Measurements from ENCODE around the gene RFX5. TPM values are rescaled to one million over a fixed set of nuclear protein-coding genes. Genes with fewer than 3 reads are reported as not detected.

RFX5 gene
- total and polyA plus RNA-seq, 9 of the 15 experiments (the other 6 are each of a cell fraction or from before 2014, with no cell fraction given): 3.8 to 48.2 (median 32.2) TPM

GRCh38 chr1:151370211-151370911 lies 23.3 kb upstream of the RFX5 start (continued):
- TF ChIP-seq REST (IDR thresholded peaks at IDR 0.05; ENCODE audit: borderline replicate concordance) (0 out of 2 replicates have a peak, but pooled peaks have one; percentile 11), REST (CRISPR knock-in tag; IDR thresholded peaks at IDR 0.05; ENCODE audit: low read depth) (no peak), ZBTB5 (IDR thresholded peaks at IDR 0.05) (no peak), ZNF318 (IDR thresholded peaks at IDR 0.05; ENCODE audit: borderline replicate concordance in 1 of 2, low read depth in 1 of 2) (no peak), ZBTB26 (CRISPR knock-in tag; IDR thresholded peaks at IDR 0.05) (no peak)

All from K562 (cell line).